Fibroblast of pulmonary artery (primary cell): ENCODE results near the gene UNC5A.

Source experiments
- DNase-seq: peaks from one replicate; pipeline ENCODE4 v3.0.0-alpha.2; 2010; ENCODE audit warnings: low read depth
- H3K4me3 ChIP-seq: replicated peaks from 2 replicates; pipeline ENCODE4 v1.5.1; 2011; ENCODE audit warnings: low read depth, mild to moderate bottlenecking, control low read depth, low read length, moderate library complexity
- TF ChIP-seq, protein P1 (sequence below): IDR thresholded peaks from 2 replicates; pipeline ENCODE4 v1.5.1; 2011; ENCODE audit warnings: mild to moderate bottlenecking, control low read depth, low read length, inconsistent platforms; ENCODE audit errors: missing control alignments

Gene UNC5A

DNA sequence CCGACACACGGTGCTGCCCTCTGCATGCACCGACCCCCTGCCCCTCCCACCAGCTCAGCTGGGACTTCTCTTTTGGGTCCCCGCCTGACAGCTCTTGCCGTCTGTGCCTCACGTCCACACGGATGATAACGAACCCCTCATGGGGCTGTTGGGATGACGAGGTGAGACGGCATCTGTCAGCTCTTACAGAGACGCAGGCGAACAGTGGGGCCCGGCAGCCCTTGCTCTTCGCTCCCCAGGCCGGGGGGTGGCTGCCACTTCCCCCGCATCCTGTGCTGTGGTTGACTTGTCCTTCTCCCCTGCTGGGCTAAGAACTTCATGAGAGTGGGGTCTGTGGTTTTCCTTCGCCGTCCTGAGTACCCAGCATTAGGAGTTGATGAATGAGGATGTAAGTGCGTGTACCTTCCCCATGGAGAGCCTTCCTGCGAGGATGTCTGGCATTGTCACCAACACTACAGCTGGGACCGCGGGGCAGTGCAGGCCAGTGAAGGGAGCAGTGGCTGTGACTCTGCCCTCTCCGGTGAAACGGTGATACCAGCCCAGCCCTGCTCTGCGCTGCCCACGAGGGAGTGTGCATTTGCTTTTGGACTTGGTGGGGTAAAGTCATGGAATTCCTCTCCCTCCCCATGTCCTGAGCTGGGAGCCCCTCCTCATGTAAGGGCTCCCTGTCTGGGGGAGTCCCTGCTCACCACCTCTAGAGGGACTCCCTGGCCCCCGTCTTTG, 65.6 kb downstream of the UNC5A start:
- DNase-seq = no peak
- H3K4me3 ChIP-seq = no peak overlapping the region
- TF ChIP-seq, protein P1, sequence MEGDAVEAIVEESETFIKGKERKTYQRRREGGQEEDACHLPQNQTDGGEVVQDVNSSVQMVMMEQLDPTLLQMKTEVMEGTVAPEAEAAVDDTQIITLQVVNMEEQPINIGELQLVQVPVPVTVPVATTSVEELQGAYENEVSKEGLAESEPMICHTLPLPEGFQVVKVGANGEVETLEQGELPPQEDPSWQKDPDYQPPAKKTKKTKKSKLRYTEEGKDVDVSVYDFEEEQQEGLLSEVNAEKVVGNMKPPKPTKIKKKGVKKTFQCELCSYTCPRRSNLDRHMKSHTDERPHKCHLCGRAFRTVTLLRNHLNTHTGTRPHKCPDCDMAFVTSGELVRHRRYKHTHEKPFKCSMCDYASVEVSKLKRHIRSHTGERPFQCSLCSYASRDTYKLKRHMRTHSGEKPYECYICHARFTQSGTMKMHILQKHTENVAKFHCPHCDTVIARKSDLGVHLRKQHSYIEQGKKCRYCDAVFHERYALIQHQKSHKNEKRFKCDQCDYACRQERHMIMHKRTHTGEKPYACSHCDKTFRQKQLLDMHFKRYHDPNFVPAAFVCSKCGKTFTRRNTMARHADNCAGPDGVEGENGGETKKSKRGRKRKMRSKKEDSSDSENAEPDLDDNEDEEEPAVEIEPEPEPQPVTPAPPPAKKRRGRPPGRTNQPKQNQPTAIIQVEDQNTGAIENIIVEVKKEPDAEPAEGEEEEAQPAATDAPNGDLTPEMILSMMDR = no peak

DNA sequence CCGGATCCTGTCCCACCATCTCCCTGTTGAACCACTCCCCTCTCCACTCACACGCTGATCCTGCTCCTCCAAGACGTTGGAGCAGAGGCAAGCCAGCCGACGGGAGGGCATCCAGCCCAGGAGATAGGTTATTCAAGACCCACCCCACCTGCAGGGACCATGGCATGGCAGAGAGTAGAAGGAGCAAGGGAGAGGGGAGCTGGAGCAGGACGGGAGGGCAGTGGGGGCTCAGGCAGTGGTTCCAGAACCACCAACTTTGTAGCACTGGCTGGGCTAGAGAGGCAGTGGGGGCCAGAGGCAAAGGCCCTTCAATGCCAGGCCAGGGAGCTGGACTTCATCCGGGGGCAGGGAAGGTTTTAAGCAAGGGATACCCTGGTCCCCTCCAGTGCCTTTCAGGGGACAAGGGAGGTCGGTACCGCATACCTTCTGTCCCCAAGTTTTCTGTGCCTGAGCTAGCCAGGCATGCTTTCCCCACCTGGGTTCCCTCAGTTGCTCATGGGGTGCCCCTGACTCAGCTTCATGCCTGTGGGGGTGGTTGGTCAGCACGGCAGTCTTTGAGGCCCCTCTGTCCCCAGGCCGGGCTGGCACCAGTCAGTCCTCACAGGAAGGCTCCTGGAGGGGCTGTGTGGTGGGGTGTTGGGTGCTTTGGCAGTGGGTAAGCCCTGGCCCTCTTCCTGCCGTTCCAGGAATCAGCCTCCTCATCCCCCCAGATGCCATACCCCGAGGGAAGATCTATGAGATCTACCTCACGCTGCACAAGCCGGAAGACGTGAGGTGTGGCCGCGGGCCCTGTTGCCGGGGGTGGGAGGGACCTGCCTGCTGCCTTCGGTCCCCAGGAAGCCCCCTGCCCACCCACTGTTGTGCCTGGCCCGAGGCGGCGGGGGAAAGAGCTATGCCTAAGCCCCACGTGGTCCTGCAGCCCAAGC, 66.4 kb downstream of the UNC5A start:
- DNase-seq = no peak
- H3K4me3 ChIP-seq = no peak overlapping the region
- TF ChIP-seq, protein P1 = no peak

DNA sequence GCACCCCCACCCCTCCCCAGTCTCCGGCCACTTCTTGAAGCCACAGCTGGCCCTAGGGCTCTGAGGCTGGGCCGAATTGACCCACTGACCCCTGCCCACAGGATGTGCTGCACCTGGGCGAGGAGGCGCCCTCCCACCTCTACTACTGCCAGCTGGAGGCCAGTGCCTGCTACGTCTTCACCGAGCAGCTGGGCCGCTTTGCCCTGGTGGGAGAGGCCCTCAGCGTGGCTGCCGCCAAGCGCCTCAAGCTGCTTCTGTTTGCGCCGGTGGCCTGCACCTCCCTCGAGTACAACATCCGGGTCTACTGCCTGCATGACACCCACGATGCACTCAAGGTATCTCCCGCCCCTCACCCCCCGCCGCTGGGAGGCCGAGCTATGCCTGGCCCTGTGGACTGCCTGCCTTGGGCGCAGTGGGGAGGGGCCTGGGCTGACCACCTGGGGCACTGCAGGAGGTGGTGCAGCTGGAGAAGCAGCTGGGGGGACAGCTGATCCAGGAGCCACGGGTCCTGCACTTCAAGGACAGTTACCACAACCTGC, 67.5 kb downstream of the UNC5A start:
- TF ChIP-seq, protein P1 = no peak
- H3K4me3 ChIP-seq = no peak overlapping the region
- no peak for DNase-seq

DNA sequence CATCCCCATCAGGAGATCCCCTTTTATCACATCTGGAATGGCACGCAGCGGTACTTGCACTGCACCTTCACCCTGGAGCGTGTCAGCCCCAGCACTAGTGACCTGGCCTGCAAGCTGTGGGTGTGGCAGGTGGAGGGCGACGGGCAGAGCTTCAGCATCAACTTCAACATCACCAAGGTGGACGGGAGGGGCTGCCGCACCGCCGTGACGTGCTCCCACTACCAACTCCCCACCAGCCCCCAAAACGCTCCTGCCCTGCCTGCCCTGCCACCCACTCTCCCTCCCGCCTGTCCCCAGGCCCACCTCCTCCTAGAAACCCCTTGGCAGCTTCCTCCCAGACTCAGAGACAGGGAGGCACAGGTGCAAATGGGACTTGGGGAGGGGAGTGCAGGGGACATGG, 68.1 kb downstream of the UNC5A start:
- no peak for DNase-seq
- no peak overlapping the region for H3K4me3 ChIP-seq
- TF ChIP-seq, protein P1 = no peak

DNA sequence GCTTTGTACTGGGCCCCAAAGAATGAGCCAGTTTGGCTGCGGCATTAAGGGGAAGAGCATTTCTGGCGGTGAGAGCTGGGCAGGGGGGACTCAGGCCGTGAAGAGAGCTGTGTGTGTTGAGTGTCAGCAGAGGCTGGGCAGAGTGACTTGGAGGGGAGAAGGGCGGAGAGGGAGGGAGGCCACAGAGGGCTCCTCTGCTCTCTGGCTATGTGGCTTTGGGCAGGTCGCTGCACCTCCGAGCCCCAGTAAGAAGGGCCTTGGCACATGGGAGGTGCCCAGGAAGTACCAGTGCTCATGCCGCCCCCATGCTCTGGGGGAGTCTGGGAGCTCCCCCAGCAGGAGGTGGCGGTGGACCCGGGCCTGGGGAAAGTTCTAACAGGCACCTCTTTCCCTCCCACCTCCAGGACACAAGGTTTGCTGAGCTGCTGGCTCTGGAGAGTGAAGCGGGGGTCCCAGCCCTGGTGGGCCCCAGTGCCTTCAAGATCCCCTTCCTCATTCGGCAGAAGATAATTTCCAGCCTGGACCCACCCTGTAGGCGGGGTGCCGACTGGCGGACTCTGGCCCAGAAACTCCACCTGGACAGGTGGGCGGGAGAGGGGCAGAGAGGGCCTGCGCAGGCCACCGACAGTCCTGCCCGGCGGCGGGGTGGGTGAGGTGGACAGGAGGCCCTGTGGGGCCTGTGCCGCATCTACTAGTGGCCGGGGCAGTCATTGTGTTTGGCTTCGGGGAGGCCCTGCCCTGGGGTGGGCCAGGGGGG, 68.7 kb downstream of the UNC5A start:
- TF ChIP-seq, protein P1 = no peak
- no peak for DNase-seq

DNA sequence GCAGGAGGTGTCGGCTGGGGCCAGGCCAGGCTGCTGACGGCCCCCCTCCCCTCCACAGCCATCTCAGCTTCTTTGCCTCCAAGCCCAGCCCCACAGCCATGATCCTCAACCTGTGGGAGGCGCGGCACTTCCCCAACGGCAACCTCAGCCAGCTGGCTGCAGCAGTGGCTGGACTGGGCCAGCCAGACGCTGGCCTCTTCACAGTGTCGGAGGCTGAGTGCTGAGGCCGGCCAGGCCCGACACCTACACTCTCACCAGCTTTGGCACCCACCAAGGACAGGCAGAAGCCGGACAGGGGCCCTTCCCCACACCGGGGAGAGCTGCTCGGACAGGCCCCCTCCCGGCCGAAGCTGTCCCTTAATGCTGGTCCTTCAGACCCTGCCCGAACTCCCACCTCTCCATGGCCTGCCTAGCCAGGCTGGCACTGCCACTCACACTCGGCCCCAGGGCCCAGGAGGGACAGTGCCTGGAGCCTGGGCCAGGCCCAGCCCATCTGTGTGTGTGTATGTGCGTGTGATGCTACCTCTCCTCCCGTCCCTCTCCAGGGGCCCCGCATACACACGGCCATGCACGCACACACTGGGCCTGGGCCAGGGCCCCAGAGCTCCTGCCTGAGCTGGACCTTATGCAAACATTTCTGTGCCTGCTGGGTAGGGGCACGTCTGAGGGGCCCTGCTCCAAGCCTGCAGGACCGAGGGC, 69.5 kb downstream of the UNC5A start:
- H3K4me3 ChIP-seq = no peak overlapping the region

More for the DNA sequence above, 68.7 kb downstream of the UNC5A start:
- no peak overlapping the region for H3K4me3 ChIP-seq

More for the DNA sequence above, 69.5 kb downstream of the UNC5A start:
- TF ChIP-seq, protein P1 = no peak
- DNase-seq = no peak
